Measurements from ENCODE around the gene PTGES3.
A peak's percentile ranks its signal among the peaks of the same experiment; 100 is the strongest.

PTGES3 gene

GRCh38 chr12:56637621-56638020 is 50.5 kb downstream of the PTGES3 start:
- DNase-seq (ENCODE audit: low read depth) = no peak
- no peak overlapping the region for H3K4me3 ChIP-seq (ENCODE audit: low read depth, low read length)
- TF ChIP-seq CTCF (IDR thresholded peaks at IDR 0.05; ENCODE audit: control insufficient read depth, extremely low read depth, insufficient read depth) = no peak

GRCh38 chr12:56636675-56637540 is 51.2 kb downstream of the PTGES3 start:
- peak; percentile 99 for DNase-seq (ENCODE audit: low read depth)

GRCh38 chr12:56635806-56636674 is 52.0 kb downstream of the PTGES3 start:
- H3K4me3 ChIP-seq (ENCODE audit: low read depth, low read length) = peak overlapping the region; percentile 96
- no peak for TF ChIP-seq CTCF (IDR thresholded peaks at IDR 0.05; ENCODE audit: control insufficient read depth, extremely low read depth, insufficient read depth)
- peak; percentile 73 for DNase-seq (ENCODE audit: low read depth)

More at GRCh38 chr12:56636675-56637540, 51.2 kb downstream of the PTGES3 start:
- peak; percentile 84 for TF ChIP-seq CTCF (IDR thresholded peaks at IDR 0.05; ENCODE audit: control insufficient read depth, extremely low read depth, insufficient read depth)
- H3K4me3 ChIP-seq (ENCODE audit: low read depth, low read length) = peak overlapping the region; percentile 96

GRCh38 chr12:56634837-56635791 is 53.0 kb downstream of the PTGES3 start:
- peak; percentile 56 for TF ChIP-seq CTCF (IDR thresholded peaks at IDR 0.05; ENCODE audit: control insufficient read depth, extremely low read depth, insufficient read depth)
- DNase-seq (ENCODE audit: low read depth) = peak; percentile 77
- peak overlapping the region; percentile 96 for H3K4me3 ChIP-seq (ENCODE audit: low read depth, low read length)

- peak overlapping the region; percentile 96 for H3K4me3 ChIP-seq (ENCODE audit: low read depth, low read length)
- no peak for DNase-seq (ENCODE audit: low read depth)
- no peak for TF ChIP-seq CTCF (IDR thresholded peaks at IDR 0.05; ENCODE audit: control insufficient read depth, extremely low read depth, insufficient read depth)
These were observed 53.7 kb downstream of the PTGES3 start for GRCh38 chr12:56634242-56634836.
